K562 (cell line): ENCODE data around the gene NRROS. TPM values are rescaled to one million over a fixed set of nuclear protein-coding genes. Genes with fewer than 3 reads are reported as not detected.
A peak's percentile ranks its signal among the peaks of the same experiment; 100 is the strongest.

Source experiments
- CBX5 ChIP-seq: IDR thresholded peaks from 2 replicates; pipeline ENCODE4 v1.6.1; 2014; ENCODE audit warnings: low read depth, borderline replicate concordance
- HEY1 ChIP-seq: fragments of 250-450 bp; sonication (Bioruptor Pico); IDR thresholded peaks from 2 replicates; pipeline ENCODE4 v1.5.0; 2020; ENCODE audit warnings: mild to moderate bottlenecking, moderate library complexity, borderline replicate concordance
- LEF1 ChIP-seq: fragments of 450-650 bp; IDR thresholded peaks from 2 replicates; pipeline ENCODE4 v1.6.1; 2016; ENCODE audit warnings: mild to moderate bottlenecking
- MAZ ChIP-seq, 2 experiments: fragments of 450-650 bp in 1 of 2; sonication (generic) in 1 of 2; formaldehyde crosslinking; IDR thresholded peaks in 1 of 2; conservative IDR thresholded peaks in 1 of 2; 2 replicates each; pipeline versions ENCODE4 v1.4.0 to v1.5.0; 2020; ENCODE audit warnings: mild to moderate bottlenecking in 1 of 2, missing genetic modification reagents in 1 of 2
- MECOM ChIP-seq: fragments of 250-450 bp; sonication (Bioruptor Pico); IDR thresholded peaks from 2 replicates; pipeline ENCODE4 v1.8.0; 2022; ENCODE audit warnings: inconsistent platforms
- NFRKB ChIP-seq: fragments of 450-650 bp; IDR thresholded peaks from 2 replicates; pipeline ENCODE4 v1.6.1; 2016; ENCODE audit warnings: low read depth
- NR2C2 ChIP-seq, 2 experiments: fragments of 200-800 bp in 1 of 2; sonication (Bioruptor generic) in 1 of 2; sonication (generic) in 1 of 2; formaldehyde crosslinking in 1 of 2; IDR thresholded peaks; 2 replicates each; pipeline versions ENCODE4 v1.6.1 to v1.8.0; 2016 to 2022; ENCODE audit warnings: mild to moderate bottlenecking in 1 of 2, missing compliant biosample characterization in 1 of 2, missing genetic modification characterization in 1 of 2, missing genetic modification reagents in 1 of 2
- NR4A1 ChIP-seq, 2 experiments: fragments of 250-450 bp in 1 of 2; fragments of 450-650 bp in 1 of 2; sonication (Bioruptor Pico) in 1 of 2; IDR thresholded peaks; 2 replicates each; pipeline versions ENCODE4 v1.4.0 to v1.6.1; 2016 to 2020; ENCODE audit warnings: mild to moderate bottlenecking in 2 of 2, missing compliant biosample characterization in 1 of 2, missing genetic modification characterization in 1 of 2, moderate library complexity in 1 of 2
- PTBP1 ChIP-seq: fragments of 200-400 bp; formaldehyde crosslinking; IDR thresholded peaks from 2 replicates; pipeline ENCODE4 v1.6.1; 2017; ENCODE audit warnings: low read depth, low read length
- SLC30A9 ChIP-seq: fragments of 250-450 bp; sonication (Bioruptor Pico); IDR thresholded peaks from 2 replicates; pipeline ENCODE4 v1.8.0; 2022; ENCODE audit warnings: mild to moderate bottlenecking, moderate library complexity
- TEAD1 ChIP-seq, 2 experiments: fragments of 450-650 bp in 1 of 2; sonication (generic) in 1 of 2; formaldehyde crosslinking; IDR thresholded peaks; 2 replicates each; pipeline versions ENCODE4 v1.4.0 to v1.8.0; 2020 to 2022; ENCODE audit warnings: mild to moderate bottlenecking in 2 of 2, missing genetic modification reagents in 1 of 2
- TEAD2 ChIP-seq: fragments of 450-650 bp; IDR thresholded peaks from 2 replicates; pipeline ENCODE4 v1.6.1; 2016; ENCODE audit warnings: missing genetic modification characterization, control low read depth, missing compliant biosample characterization
- ZKSCAN3 ChIP-seq: fragments of 250-450 bp; sonication (Bioruptor Pico); IDR thresholded peaks from 2 replicates; pipeline ENCODE4 v1.4.0; 2020
- ZNF197 ChIP-seq: fragments of 200-800 bp; sonication (Bioruptor generic); IDR thresholded peaks from 2 replicates; pipeline ENCODE4 v1.6.1; 2016; ENCODE audit warnings: low read depth, missing genetic modification characterization, missing compliant biosample characterization
- ZNF263 ChIP-seq: sonication (generic); formaldehyde crosslinking; IDR thresholded peaks from 2 replicates; pipeline ENCODE4 v1.8.0; 2022; ENCODE audit warnings: mild to moderate bottlenecking, missing genetic modification reagents, borderline replicate concordance
- ZNF707 ChIP-seq: fragments of 250-450 bp; sonication (Bioruptor Pico); conservative IDR thresholded peaks from 2 replicates; pipeline ENCODE4 v1.8.0; 2022; ENCODE audit warnings: inconsistent platforms, mild to moderate bottlenecking, moderate library complexity
- ZZZ3 ChIP-seq: fragments of 450-650 bp; IDR thresholded peaks from 2 replicates; pipeline ENCODE4 v1.6.1; 2016; ENCODE audit warnings: antibody characterized with exemption, mild to moderate bottlenecking, moderate library complexity
- polyA plus RNA-seq, 8 experiments: library from polyadenylated mRNA; depleted of rRNA in 4 of 8; stranded (reverse) in 5 of 8; unstranded in 3 of 8; fragments of >200 nt; fragmentation: Nextera tagmentation in 2 of 8; fragmentation: Illumina TruSeq in 1 of 8; extraction: Ambion mirVana in 2 of 8; extraction: Trizol in 1 of 8; gene quantifications; 2 replicates each; pipeline versions ENCODE4 v1.2.1 to v1.2.3, GENCODE V29; 2011 to 2014; ENCODE audit warnings: inconsistent platforms in 1 of 8, missing spikeins in 1 of 8
- total RNA-seq, 7 experiments: library from RNA; depleted of rRNA in 6 of 7; stranded (reverse); fragments of >200 nt in 6 of 7; fragmentation: Illumina TruSeq in 2 of 7; extraction: Trizol in 2 of 7; gene quantifications; 2 replicates each; pipeline versions ENCODE4 v1.2.1 to v1.2.3, GENCODE V29; 2011 to 2021; ENCODE audit warnings: low replicate concordance in 1 of 7
- TF ChIP-seq, protein P1 (sequence below): fragments of 200-400 bp; formaldehyde crosslinking; IDR thresholded peaks from 2 replicates; pipeline ENCODE4 v1.6.1; 2017; ENCODE audit warnings: mild to moderate bottlenecking, low read depth, low read length, moderate library complexity
- TF ChIP-seq, protein P2 (sequence below): fragments of 450-650 bp; IDR thresholded peaks from one replicate; pipeline ENCODE4 v1.6.1; 2018; ENCODE audit warnings: mild to moderate bottlenecking, moderate library complexity; ENCODE audit not compliant: partially characterized antibody
- TF ChIP-seq, protein P3 (sequence below): fragments of 250-450 bp; sonication (Bioruptor Pico); IDR thresholded peaks from 2 replicates; pipeline ENCODE4 v1.8.0; 2021; ENCODE audit warnings: mild to moderate bottlenecking, moderate library complexity
- TF ChIP-seq, protein P4 (sequence below): fragments of 450-650 bp; IDR thresholded peaks from 2 replicates; pipeline ENCODE4 v1.6.1; 2016; ENCODE audit warnings: borderline replicate concordance

Gene NRROS
- total and polyA plus RNA-seq, 9 of the 15 experiments (the other 6 are each of a cell fraction or from before 2014, with no cell fraction given) = 0.34 to 13.8 (median 3.8) TPM

DNA sequence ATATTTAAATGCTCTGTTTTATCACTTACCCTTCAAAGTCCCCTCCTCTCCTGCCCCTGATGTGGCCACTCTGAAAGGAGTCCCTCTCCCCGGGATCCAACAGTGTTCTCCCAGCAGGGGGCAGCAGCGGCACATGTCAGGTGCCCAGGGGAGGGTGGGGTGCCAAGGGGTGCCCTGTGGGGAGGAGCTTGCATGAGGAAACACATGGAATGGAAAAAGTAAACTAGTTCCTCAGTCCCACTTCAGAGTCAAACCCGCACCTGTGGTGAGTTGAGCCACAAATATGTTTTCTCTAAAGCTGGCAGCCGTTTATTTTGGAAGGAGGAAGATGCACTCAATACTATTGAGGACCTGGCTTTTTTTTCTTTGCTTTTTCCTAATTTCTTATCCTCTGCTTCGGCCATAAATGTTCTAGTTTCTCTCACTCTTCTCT, 30.1 kb upstream of the NRROS start (continued):
- TF ChIP-seq, protein P1, sequence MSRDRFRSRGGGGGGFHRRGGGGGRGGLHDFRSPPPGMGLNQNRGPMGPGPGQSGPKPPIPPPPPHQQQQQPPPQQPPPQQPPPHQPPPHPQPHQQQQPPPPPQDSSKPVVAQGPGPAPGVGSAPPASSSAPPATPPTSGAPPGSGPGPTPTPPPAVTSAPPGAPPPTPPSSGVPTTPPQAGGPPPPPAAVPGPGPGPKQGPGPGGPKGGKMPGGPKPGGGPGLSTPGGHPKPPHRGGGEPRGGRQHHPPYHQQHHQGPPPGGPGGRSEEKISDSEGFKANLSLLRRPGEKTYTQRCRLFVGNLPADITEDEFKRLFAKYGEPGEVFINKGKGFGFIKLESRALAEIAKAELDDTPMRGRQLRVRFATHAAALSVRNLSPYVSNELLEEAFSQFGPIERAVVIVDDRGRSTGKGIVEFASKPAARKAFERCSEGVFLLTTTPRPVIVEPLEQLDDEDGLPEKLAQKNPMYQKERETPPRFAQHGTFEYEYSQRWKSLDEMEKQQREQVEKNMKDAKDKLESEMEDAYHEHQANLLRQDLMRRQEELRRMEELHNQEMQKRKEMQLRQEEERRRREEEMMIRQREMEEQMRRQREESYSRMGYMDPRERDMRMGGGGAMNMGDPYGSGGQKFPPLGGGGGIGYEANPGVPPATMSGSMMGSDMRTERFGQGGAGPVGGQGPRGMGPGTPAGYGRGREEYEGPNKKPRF = no peak
- no peak for TF ChIP-seq ZKSCAN3 (CRISPR knock-in tag)
- TF ChIP-seq NR2C2 (CRISPR knock-in tag; IDR thresholded peaks at IDR 0.05) = no peak
- TF ChIP-seq NR2C2 (tag; IDR thresholded peaks at IDR 0.05) = no peak
- TF ChIP-seq MAZ (CRISPR knock-in tag; conservative IDR thresholded peaks at IDR 0.05 in 1 of 2, IDR thresholded peaks at IDR 0.05 in 1 of 2) = peak; percentile 78 to 97
- TF ChIP-seq NFRKB = no peak
- no peak for TF ChIP-seq TEAD2 (tag)
- TF ChIP-seq ZZZ3 = no peak
- TF ChIP-seq, protein P2, sequence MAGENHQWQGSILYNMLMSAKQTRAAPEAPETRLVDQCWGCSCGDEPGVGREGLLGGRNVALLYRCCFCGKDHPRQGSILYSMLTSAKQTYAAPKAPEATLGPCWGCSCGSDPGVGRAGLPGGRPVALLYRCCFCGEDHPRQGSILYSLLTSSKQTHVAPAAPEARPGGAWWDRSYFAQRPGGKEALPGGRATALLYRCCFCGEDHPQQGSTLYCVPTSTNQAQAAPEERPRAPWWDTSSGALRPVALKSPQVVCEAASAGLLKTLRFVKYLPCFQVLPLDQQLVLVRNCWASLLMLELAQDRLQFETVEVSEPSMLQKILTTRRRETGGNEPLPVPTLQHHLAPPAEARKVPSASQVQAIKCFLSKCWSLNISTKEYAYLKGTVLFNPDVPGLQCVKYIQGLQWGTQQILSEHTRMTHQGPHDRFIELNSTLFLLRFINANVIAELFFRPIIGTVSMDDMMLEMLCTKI = no peak
- no peak for TF ChIP-seq HEY1 (CRISPR knock-in tag)
- no peak for TF ChIP-seq ZNF707 (CRISPR knock-in tag)
- no peak for TF ChIP-seq PTBP1
- TF ChIP-seq NR4A1 (CRISPR knock-in tag; IDR thresholded peaks at IDR 0.05) = no peak
- no peak for TF ChIP-seq NR4A1 (tag; IDR thresholded peaks at IDR 0.05)
- no peak for TF ChIP-seq TEAD1 (CRISPR knock-in tag; IDR thresholded peaks at IDR 0.05)
- TF ChIP-seq LEF1 = no peak
- TF ChIP-seq, protein P3, sequence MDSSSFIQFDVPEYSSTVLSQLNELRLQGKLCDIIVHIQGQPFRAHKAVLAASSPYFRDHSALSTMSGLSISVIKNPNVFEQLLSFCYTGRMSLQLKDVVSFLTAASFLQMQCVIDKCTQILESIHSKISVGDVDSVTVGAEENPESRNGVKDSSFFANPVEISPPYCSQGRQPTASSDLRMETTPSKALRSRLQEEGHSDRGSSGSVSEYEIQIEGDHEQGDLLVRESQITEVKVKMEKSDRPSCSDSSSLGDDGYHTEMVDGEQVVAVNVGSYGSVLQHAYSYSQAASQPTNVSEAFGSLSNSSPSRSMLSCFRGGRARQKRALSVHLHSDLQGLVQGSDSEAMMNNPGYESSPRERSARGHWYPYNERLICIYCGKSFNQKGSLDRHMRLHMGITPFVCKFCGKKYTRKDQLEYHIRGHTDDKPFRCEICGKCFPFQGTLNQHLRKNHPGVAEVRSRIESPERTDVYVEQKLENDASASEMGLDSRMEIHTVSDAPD = no peak
- no peak for TF ChIP-seq SLC30A9 (CRISPR knock-in tag)
- TF ChIP-seq ZNF263 = no peak
- TF ChIP-seq ZNF197 (CRISPR knock-in tag) = no peak
- TF ChIP-seq, protein P4, sequence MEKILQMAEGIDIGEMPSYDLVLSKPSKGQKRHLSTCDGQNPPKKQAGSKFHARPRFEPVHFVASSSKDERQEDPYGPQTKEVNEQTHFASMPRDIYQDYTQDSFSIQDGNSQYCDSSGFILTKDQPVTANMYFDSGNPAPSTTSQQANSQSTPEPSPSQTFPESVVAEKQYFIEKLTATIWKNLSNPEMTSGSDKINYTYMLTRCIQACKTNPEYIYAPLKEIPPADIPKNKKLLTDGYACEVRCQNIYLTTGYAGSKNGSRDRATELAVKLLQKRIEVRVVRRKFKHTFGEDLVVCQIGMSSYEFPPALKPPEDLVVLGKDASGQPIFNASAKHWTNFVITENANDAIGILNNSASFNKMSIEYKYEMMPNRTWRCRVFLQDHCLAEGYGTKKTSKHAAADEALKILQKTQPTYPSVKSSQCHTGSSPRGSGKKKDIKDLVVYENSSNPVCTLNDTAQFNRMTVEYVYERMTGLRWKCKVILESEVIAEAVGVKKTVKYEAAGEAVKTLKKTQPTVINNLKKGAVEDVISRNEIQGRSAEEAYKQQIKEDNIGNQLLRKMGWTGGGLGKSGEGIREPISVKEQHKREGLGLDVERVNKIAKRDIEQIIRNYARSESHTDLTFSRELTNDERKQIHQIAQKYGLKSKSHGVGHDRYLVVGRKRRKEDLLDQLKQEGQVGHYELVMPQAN = no peak
- TF ChIP-seq CBX5 = no peak
- no peak for TF ChIP-seq MECOM (CRISPR knock-in tag)
